Stimulated activated effector memory CD8-positive, alpha-beta T cell treated with anti-CD3 and anti-CD28 coated beads, Interleukin-12 subunit alpha, Interleukin-12 subunit beta, amount 100 ng/mL, for 72 hours (primary cell): ENCODE data around the gene TERC.
"Not testable (repeated sequence)": the region's sequence is repeated elsewhere in the genome, so short reads cannot be mapped to it uniquely, and the experiment has no call there.

ENCODE experiments used
- ATAC-seq: fragments of 150-1000 bp; cut with Tn5 transposase; 2 replicates; pipeline ENCODE4 v1.10.0; 2021
- DNase-seq, 2 donors: peaks; one replicate each; pipeline ENCODE4 v3.0.0; 2021 to 2022; ENCODE audit warnings: low spot score in 2 of 2
- H3K27ac Mint-ChIP-seq: one replicate; pipeline ENCODE4 v1.8.0; 2022; ENCODE audit warnings: mild to moderate bottlenecking, mixed read lengths
- H3K36me3 Mint-ChIP-seq: one replicate; pipeline ENCODE4 v1.8.0; 2022; ENCODE audit warnings: mild to moderate bottlenecking, mixed read lengths
- H3K4me1 Mint-ChIP-seq: one replicate; pipeline ENCODE4 v1.8.0; 2022; ENCODE audit warnings: mixed read lengths
- H3K4me3 Mint-ChIP-seq: one replicate; pipeline ENCODE4 v1.8.0; 2022; ENCODE audit warnings: mild to moderate bottlenecking, mixed read lengths
- H3K9me3 Mint-ChIP-seq: one replicate; pipeline ENCODE4 v1.8.0; 2022; ENCODE audit warnings: mixed read lengths

The TERC gene

DNA sequence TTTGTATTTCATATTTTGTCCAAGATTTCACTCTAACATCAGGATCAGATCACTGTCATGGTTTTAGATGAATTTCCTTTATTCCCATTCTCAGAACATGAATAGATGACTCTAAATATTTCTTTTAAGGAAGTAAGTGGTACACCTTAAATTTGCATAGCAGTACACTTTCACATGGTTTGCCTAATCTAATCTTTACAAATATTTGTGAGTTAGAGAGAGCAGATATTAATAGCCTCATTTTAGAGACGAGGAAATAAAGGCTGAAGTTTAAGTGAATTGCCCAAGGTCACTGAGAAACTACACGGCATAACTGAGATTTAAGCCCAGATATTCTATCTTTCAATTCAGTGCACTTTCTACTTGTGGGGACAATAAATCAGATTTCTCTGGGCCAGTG lies 14.2 kb downstream of the TERC start:
- H3K4me3 Mint-ChIP-seq: no peak overlapping the region
- peaks cover 7% of the 10 kb centered on the region for H3K4me1 Mint-ChIP-seq
- ATAC-seq: no peak
- no peak overlapping the region for H3K27ac Mint-ChIP-seq
- H3K9me3 Mint-ChIP-seq: no peaks in the 10 kb centered on the region
- DNase-seq: no peak
- H3K36me3 Mint-ChIP-seq: no peaks in the 10 kb centered on the region

DNA sequence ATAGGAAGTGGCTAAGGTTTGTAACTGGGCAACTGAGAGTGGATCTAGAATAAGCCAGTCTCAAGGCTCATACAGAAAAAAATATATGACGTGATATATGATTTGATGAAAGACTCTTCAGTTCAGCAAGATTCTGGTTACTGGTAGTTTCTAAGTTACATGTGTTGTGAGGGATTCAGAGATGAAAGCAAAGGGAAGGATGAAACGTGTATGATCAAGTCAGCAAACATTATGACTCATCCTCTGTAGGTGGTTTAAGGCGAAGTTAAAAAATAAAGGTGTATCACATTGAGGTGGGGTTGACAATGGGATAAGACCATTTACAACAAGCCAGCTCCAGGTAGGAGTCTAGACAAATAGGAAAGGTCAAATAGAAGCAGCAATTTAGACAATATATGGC lies 16.2 kb downstream of the TERC start:
- no peaks in the 10 kb centered on the region for H3K9me3 Mint-ChIP-seq
- H3K27ac Mint-ChIP-seq: no peak overlapping the region
- DNase-seq (no peak), ATAC-seq (peak; percentile 71)
- H3K4me1 Mint-ChIP-seq: peaks cover 7% of the 10 kb centered on the region
- H3K36me3 Mint-ChIP-seq: no peaks in the 10 kb centered on the region
- no peak overlapping the region for H3K4me3 Mint-ChIP-seq

DNA sequence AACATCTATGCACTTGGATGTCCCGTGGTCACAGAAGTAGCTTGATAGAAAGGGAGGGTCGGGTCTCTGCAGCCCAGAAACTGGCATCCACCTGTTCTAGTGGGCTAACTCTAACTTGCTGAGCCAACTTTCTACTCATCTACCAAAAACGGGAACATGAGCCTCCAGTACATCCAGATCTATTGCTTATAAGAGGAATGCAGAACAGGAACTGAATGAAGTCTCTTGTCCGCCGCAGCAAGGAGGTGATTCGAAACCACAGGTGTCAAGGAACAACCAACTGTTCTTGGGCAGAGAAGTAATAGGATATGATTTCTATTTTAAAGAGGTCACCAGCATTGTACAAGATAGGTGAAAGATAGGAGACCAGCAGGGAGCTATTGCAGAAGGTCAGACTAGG lies 17.9 kb downstream of the TERC start:
- no peaks in the 10 kb centered on the region for H3K9me3 Mint-ChIP-seq
- H3K4me3 Mint-ChIP-seq: no peak overlapping the region
- no peak overlapping the region for H3K27ac Mint-ChIP-seq
- no peaks in the 10 kb centered on the region for H3K36me3 Mint-ChIP-seq
- DNase-seq: no peak
- no peak for ATAC-seq
- H3K4me1 Mint-ChIP-seq: peaks cover 7% of the 10 kb centered on the region

DNA sequence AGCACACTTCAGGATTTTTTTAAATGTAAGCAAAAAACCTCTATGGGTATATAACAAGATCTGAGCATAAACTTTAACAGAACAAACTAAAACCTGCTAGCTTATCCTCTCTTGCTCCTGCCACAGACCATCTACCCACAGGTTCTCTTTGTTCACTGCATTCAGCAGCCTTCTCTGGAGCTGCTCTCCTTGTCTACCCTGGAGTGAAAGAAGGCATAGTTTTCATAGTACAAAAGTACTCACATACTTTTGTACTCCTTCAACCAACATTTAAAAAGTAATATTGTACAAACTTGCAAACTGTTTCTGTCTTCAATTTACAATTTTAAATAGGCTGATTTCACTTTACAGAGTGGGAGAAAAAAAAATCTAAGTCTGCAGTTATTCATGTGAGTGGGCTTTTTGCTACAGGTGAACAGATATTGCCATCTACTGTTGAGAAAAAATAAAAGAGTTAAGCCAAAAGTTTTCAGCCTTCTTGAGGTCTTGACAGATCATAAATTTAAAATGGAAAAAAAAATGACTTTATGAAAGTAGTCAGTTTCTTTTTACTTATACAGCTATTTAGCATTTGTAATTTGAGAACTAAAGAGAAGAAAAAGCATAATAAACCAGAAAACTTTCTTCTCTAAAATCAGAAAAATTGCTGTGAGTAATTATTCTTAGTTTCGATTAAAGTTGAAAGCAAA lies 20.4 kb downstream of the TERC start:
- peaks cover 7% of the 10 kb centered on the region for H3K4me1 Mint-ChIP-seq
- DNase-seq (no peak), ATAC-seq (no peak)
- no peak overlapping the region for H3K27ac Mint-ChIP-seq
- H3K36me3 Mint-ChIP-seq: no peaks in the 10 kb centered on the region
- no peaks in the 10 kb centered on the region for H3K9me3 Mint-ChIP-seq
- H3K4me3 Mint-ChIP-seq: no peak overlapping the region

DNA sequence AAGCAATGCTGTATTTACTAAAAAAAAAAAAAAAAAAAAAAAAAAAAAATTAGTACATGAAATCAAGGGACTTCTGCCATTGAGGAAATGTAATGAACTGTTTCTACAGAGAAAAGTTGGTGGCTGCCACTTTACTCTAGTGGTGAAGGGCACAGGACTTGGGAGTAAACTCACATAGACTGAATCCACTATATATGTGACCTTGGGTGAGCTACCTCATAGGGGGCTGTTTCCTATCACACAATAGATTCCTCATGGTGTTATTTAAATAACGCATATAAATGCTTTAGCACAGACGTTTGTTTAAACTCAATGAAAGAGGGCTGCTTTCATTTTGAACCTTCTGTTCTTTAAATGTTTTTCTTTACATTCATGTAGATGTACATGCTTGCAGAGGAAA lies 25.8 kb downstream of the TERC start:
- H3K4me1 Mint-ChIP-seq: no peaks in the 10 kb centered on the region
- H3K36me3 Mint-ChIP-seq: no peaks in the 10 kb centered on the region
- H3K9me3 Mint-ChIP-seq: peaks cover 6% of the 10 kb centered on the region
- no peak for DNase-seq
- ATAC-seq: no peak
- H3K27ac Mint-ChIP-seq: no peak overlapping the region
- no peak overlapping the region for H3K4me3 Mint-ChIP-seq

DNA sequence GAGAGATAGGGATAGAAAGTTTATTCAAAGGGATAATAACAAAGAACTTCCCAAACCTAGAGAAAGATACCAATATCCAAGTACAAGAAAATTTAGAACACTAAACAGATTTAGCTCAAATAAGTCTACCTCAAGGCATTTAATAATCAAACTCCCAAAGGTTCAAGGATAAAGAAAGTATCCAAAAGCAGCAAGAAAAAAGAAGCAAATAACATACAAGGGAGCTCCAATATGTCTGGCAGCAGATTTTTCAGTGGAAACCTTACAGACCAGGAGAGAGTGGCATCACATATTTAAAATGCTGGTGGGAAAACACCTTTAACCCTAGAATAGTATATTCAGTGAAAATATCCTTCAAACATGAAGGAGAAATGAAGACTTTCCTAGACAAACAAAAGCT lies 33.0 kb downstream of the TERC start:
- not testable (repeated sequence) for DNase-seq, H3K4me3 Mint-ChIP-seq, H3K27ac Mint-ChIP-seq, ATAC-seq, H3K36me3 Mint-ChIP-seq, H3K4me1 Mint-ChIP-seq
- peaks cover 15% of the 10 kb centered on the region for H3K9me3 Mint-ChIP-seq

DNA sequence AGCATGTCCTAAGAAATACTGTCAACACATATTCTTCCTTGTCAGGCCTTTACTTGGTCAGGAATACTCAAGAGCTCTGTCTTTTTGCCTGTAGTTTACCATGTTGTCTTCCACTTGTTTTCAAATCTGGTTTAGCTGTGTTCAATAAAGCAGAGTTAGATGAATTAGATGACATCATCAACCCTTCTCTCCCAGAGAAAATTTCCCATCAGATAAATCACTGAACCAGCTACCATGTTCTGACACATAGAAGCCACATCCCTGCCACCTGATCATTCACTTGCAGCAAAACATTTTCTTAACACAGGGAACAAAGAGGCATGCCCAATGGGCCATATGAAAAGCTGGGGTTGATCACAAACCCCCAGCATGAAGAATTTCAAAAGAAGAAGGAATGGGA lies 42.1 kb downstream of the TERC start:
- Mint-ChIP-seq H3K4me3 (no peak overlapping the region), H3K36me3 (no peaks in the 10 kb centered on the region), H3K9me3 (no peaks in the 10 kb centered on the region), H3K27ac (no peak overlapping the region), H3K4me1 (no peaks in the 10 kb centered on the region)
- DNase-seq (no peak), ATAC-seq (no peak)

DNA sequence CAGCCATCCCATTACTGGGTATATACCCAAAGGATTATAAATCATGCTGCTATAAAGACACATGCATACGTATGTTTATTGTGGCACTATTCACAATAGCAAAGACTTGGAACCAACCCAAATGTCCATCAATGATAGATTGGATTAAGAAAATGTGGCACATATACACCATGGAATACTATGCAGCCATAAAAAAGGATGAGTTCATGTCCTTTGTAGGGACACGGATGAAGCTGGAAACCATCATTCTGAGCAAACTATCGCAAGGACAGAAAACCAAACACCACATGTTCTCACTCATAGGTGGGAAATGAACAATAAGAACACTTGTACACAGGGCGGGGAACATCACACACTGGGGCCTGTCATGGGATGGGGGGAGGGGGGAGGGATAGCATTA lies 46.4 kb downstream of the TERC start:
- not testable (repeated sequence) for H3K36me3 Mint-ChIP-seq, DNase-seq

More for the DNA sequence above, 46.4 kb downstream of the TERC start:
- H3K4me3 Mint-ChIP-seq, H3K27ac Mint-ChIP-seq, H3K4me1 Mint-ChIP-seq, ATAC-seq, H3K9me3 Mint-ChIP-seq: not testable (repeated sequence)
